GM21737 (cell line): ENCODE measurements around the gene ART1.
"Not testable (repeated sequence)": the region's sequence is repeated elsewhere in the genome, so short reads cannot be mapped to it uniquely, and the experiment has no call there.

Experiments
- ATAC-seq: cut with Tn5 transposase; IDR thresholded peaks from one replicate; pipeline ENCODE4 v1.9.1; 2021; ENCODE audit warnings: mild to moderate bottlenecking, moderate library complexity; ENCODE audit not compliant: unreplicated experiment

ART1 gene

GRCh38 chr11:3631331-3631730, 13.6 kb upstream of the ART1 start:
- ATAC-seq: no peak

GRCh38 chr11:3632070-3632660, 12.8 kb upstream of the ART1 start:
- no peak for ATAC-seq

GRCh38 chr11:3635641-3636375, 9.1 kb upstream of the ART1 start:
- no peak for ATAC-seq

- no peak for ATAC-seq
Measured at GRCh38 chr11:3637201-3637600, 7.7 kb upstream of the ART1 start.

- ATAC-seq: no peak
Measured at GRCh38 chr11:3638513-3638912, 6.4 kb upstream of the ART1 start.

- ATAC-seq: no peak
Measured at GRCh38 chr11:3639841-3640240, 5.1 kb upstream of the ART1 start.

GRCh38 chr11:3641191-3641590, 3.7 kb upstream of the ART1 start:
- no peak for ATAC-seq

GRCh38 chr11:3641701-3642070, 3.2 kb upstream of the ART1 start, which contains the start of gene ART5:
Gene ART5 (minus strand): TSS chr11:3641992. CDS start chr11:3641862, 130 bp downstream.
- no peak for ATAC-seq

GRCh38 chr11:3642071-3642951, 2.6 kb upstream of the ART1 start:
- no peak for ATAC-seq

GRCh38 chr11:3643102-3643546, 1.8 kb upstream of the ART1 start:
- ATAC-seq: not testable (repeated sequence)

- ATAC-seq: no peak
Measured at GRCh38 chr11:3645552-3645951, 624 bp downstream of the ART1 start.

- not testable (repeated sequence) for ATAC-seq
Measured at GRCh38 chr11:3648843-3649242, 3.9 kb downstream of the ART1 start.

GRCh38 chr11:3649374-3649773, 4.4 kb downstream of the ART1 start:
- ATAC-seq: not testable (repeated sequence)

- not testable (repeated sequence) for ATAC-seq
Measured at GRCh38 chr11:3652514-3652913, 7.6 kb downstream of the ART1 start.

GRCh38 chr11:3655547-3655946, 10.6 kb downstream of the ART1 start:
- ATAC-seq: no peak

- not testable (repeated sequence) for ATAC-seq
Measured at GRCh38 chr11:3657331-3657730, 12.4 kb downstream of the ART1 start.

GRCh38 chr11:3658252-3658651, 13.3 kb downstream of the ART1 start:
- no peak for ATAC-seq

GRCh38 chr11:3659595-3660515, 14.9 kb downstream of the ART1 start:
- ATAC-seq: no peak

GRCh38 chr11:3660960-3661359, 16.0 kb downstream of the ART1 start:
- no peak for ATAC-seq

GRCh38 chr11:3662856-3663255, 17.9 kb downstream of the ART1 start:
- no peak for ATAC-seq
